ENCODE data around the gene ZNF197. TPM values are rescaled to one million over a fixed set of nuclear protein-coding genes. Genes with fewer than 3 reads are reported as not detected.
A peak's percentile ranks its signal among the peaks of the same experiment; 100 is the strongest.

ZNF197 gene
- total and polyA plus RNA-seq, 2 of the 4 experiments (the other 2 are of a cell fraction) = 5.0 to 14.9 TPM

DNA sequence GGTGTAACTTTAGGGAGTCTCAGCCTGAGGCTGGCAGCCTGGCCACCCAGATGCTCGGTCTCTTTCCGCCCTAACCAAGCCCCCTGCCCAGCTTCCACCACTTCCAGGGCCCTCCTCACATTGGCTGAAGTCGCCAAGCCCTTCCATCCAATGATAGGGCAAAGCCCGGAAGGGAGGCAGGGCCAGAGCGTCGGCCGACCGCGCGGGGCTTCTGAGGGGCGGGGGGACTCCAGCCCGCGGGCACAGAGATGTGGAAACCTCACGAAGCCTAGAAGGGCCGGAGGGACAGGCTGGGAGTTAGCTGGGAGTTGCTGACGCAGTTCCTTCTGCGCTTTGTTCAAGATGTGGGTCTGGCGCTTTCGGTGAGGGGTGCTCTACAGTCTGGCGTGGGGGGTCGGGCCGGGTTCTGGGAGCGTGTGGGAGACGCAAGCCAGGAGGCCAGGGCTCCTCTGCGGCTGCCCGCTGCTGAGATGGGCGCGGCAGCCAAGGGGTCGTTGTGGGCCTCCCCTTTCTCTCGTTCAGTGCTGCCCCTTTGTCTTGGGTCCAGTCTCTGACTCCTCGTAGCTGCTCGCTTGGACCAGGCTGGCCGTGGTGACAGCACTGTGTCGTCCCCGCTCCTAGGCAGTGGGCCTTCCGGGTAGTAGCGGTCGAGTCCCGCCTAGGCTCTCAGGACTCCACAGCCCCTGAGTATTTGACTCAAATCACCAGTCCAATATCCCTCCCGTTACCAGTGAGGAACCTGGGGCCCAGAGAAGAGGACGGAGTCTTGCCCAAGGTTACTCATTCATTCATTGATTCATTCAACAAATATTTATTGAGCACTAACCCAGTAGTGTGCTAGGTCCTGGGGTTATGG lies 40.0 kb upstream of the ZNF197 start, which contains the start of gene ZNF660:
Gene ZNF660, plus strand, starts transcription at position 319 of the 856 bp plus-strand sequence. CDS start 9,230 bp downstream, outside the sequence.
- Histone ChIP-seq H3K23ac (ENCODE audit: low read depth, low read length) (peak within 1 kb of the TSS; percentile 46), H2BK5ac (ENCODE audit: low read depth, low read length, poor library complexity, severe bottlenecking) (peak within 1 kb of the TSS; percentile 45), H3K9ac (ENCODE audit: low read depth, low read length) (peak within 1 kb of the TSS; percentile 87), H3K4me1 (ENCODE audit: control insufficient read depth, insufficient read depth, low read length) (peaks cover 2% of the 10 kb centered on the region; the same call in 1 of the 2 replicates), H2AK5ac (ENCODE audit: low read depth, low read length) (peak within 1 kb of the TSS; percentile 68; the same call in 1 of the 2 replicates), H2AK9ac (replicated peaks; ENCODE audit: low read depth, low read length, poor library complexity) (peak within 1 kb of the TSS; percentile 96), H3K4me2 (ENCODE audit: low read depth, low read length) (peak within 1 kb of the TSS; percentile 91), H2BK120ac (ENCODE audit: low read depth, low read length) (peak within 1 kb of the TSS; percentile 56), H3K4ac (ENCODE audit: low read depth, low read length) (peak within 1 kb of the TSS; percentile 87), H3K4me3 (ENCODE audit: insufficient read depth, low read depth, low read length) (peak within 1 kb of the TSS; percentile 63), H2AFZ (replicated peaks; ENCODE audit: low read length, poor library complexity) (peak within 1 kb of the TSS; percentile 89), H3K56ac (ENCODE audit: extremely low read depth, insufficient read depth, low read length) (peak within 1 kb of the TSS; percentile 29; the same call in 1 of the 2 replicates), H3K27ac (ENCODE audit: insufficient read depth, low read length) (peak within 1 kb of the TSS; percentile 83), H4K20me1 (ENCODE audit: insufficient read depth, low read length) (no peaks in the 10 kb centered on the region), H3K9me1 (ENCODE audit: insufficient read depth, low read length) (0 out of 2 replicates have a peak, but pooled peaks cover 3% of the 10 kb centered on the region), H3K27me3 (ENCODE audit: control insufficient read depth, insufficient read depth, low read length) (no peaks in the 10 kb centered on the region), H2BK20ac (ENCODE audit: low read depth, low read length) (no peak within 1 kb of the TSS), H4K91ac (ENCODE audit: insufficient read depth, low read depth, low read length) (peak within 1 kb of the TSS; percentile 66), H3K9me3 (ENCODE audit: control insufficient read depth, insufficient read depth, low read length) (peaks cover 2% of the 10 kb centered on the region; the same call in 1 of the 2 replicates), H3K14ac (replicated peaks; ENCODE audit: low read depth, low read length) (peak within 1 kb of the TSS; percentile 82), H3K79me1 (ENCODE audit: low read depth in 1 of 2, low read length in 2 of 2) (peaks cover 4 to 7% of the 10 kb centered on the region in 2 experiments; a peak in 1 of 4 replicates), H4K5ac (ENCODE audit: low read depth, low read length) (peak within 1 kb of the TSS; percentile 85), H2BK15ac (ENCODE audit: low read depth, low read length) (no peak within 1 kb of the TSS; the same call in 2 of the 3 replicates), H4K8ac (ENCODE audit: low read depth in 2 of 2, low read length in 2 of 2) (peak within 1 kb of the TSS; percentile 86 to 96), H3K18ac (ENCODE audit: low read depth, low read length) (peak within 1 kb of the TSS; percentile 32), H3K36me3 (ENCODE audit: control insufficient read depth, insufficient read depth, low read length) (peaks cover 9% of the 10 kb centered on the region)
- ATAC-seq (ENCODE audit: low read depth) (peak; percentile 98), DNase-seq (peak; percentile 67)
- no TSS peak for BruUV-seq (replicated peaks)
- ChIA-PET POLR2A (ENCODE audit: unreplicated experiment) (no interaction called here), CTCF (interaction anchor here (0.6 kb wide), 1 partner anchor 33 kb away, joined by 6 read pairs; no protein-coding TSS in a partner anchor)
- intact Hi-C loops (cut with micrococcal nuclease) = loop anchor here (1.0 kb wide), 1 partner anchor 40 kb away; the partner anchor contains the start of gene ZNF197
- TF ChIP-seq MAZ (IDR thresholded peaks at IDR 0.05; ENCODE audit: borderline replicate concordance, low read depth, low read length) (peak; percentile 52; the same call in 1 of the 2 replicates), BHLHE40 (IDR thresholded peaks at IDR 0.05; ENCODE audit: low read depth, low read length) (no peak), MXI1 (IDR thresholded peaks at IDR 0.05; ENCODE audit: borderline replicate concordance, low read depth, low read length) (no peak), POLR2A (IDR thresholded peaks at IDR 0.05; ENCODE audit: low read depth, low read length) (peak; percentile 61; the same call in 1 of the 2 replicates), CEBPB (IDR thresholded peaks at IDR 0.05; ENCODE audit: low read depth, low read length) (peak; percentile 19; the same call in 1 of the 2 replicates), RAD21 (IDR thresholded peaks at IDR 0.05; ENCODE audit: low read length) (no peak)
- TF ChIP-seq, protein P1, sequence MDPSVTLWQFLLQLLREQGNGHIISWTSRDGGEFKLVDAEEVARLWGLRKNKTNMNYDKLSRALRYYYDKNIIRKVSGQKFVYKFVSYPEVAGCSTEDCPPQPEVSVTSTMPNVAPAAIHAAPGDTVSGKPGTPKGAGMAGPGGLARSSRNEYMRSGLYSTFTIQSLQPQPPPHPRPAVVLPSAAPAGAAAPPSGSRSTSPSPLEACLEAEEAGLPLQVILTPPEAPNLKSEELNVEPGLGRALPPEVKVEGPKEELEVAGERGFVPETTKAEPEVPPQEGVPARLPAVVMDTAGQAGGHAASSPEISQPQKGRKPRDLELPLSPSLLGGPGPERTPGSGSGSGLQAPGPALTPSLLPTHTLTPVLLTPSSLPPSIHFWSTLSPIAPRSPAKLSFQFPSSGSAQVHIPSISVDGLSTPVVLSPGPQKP (IDR thresholded peaks at IDR 0.05; ENCODE audit: borderline replicate concordance, low read depth, low read length) = no peak
- TF ChIP-seq, protein P2, sequence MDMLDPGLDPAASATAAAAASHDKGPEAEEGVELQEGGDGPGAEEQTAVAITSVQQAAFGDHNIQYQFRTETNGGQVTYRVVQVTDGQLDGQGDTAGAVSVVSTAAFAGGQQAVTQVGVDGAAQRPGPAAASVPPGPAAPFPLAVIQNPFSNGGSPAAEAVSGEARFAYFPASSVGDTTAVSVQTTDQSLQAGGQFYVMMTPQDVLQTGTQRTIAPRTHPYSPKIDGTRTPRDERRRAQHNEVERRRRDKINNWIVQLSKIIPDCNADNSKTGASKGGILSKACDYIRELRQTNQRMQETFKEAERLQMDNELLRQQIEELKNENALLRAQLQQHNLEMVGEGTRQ (IDR thresholded peaks at IDR 0.05; ENCODE audit: low read depth, low read length) = no peak
- dilution Hi-C loops (cut with HindIII; ENCODE audit: low sequenced_read_pairs, unreplicated experiment) = no loop called here
- in situ Hi-C loops (cut with MboI; ENCODE audit: low sequenced_read_pairs) = no loop called here
- WGBS, 2 experiments (ENCODE audit: extremely low coverage in 2 of 2, insufficient read length in 1 of 2) = 4% methylated on average over 10 of the region's 41 CpGs; no CpG with 5 or more reads in 1 of the 2 experiments
